Hypothalamus (tissue), 51 donors: ENCODE data around the gene DDX54.

Experiments
- DNase-seq, 51 donors: peaks; one replicate each; lab custom pipeline; 2025; lab: John Stamatoyannopoulos, UW

Gene DDX54

DNA sequence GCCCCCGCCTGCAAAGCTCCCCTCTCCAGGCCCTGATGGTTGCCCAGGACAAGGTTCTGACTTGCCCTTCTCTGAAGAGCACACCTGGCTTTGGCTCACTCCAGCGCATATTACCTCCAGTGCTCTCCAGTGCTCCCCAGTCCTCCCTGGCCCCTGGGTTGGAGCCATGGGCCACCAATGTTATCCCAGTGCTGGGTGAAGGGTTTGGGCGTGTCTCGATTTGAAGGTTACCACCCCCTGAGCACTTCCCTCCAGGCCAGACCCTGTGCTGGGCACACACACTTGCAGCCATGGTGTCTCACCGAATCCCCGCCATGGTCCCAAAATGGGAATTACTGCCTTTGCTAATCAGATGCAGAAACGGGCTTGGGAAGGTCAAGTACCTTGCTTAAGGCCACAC, 11.3 kb upstream of the DDX54 start:
- no peak for DNase-seq

DNA sequence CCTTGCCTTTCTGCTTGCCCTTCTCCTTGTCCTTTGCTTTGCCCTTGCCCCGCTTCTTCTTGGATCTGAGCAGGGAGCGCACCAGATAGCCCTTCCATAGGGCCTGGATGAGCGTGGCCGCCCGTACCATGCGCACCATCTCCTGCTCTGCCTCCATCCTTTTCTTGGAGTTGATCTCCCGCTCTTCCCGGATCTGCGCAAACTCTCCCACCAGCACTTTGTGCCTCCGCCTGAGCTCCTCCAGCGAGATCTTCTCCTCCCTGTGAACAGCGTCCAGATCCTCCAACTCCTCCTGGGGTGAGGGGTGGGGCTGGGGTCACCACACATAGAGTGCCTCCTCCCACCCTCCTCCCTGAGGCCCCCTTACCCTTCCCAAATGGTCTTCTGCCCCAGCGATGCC, 10.3 kb upstream of the DDX54 start:
- DNase-seq: no peak

DNA sequence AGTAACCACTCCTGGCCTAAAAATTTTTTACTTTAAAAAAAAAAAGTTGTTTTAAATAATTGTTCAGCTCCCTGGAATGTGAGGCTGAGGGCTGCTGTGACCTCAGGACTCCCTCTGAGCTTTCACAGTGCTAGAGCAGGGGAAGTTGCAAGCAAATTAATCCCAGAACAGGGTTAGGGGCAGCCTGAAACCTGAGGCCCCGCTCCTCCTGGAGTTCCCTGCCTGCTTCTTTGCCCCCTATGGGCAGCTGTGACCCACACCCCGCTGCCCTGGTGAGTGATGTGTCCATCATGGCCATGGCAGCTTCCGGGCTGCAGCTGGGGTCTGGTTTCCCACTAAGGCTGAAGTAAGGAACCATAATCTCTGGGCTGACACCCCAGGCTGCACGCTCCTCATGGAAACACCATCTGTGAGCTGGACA, 9.7 kb upstream of the DDX54 start:
- DNase-seq: no peak

DNA sequence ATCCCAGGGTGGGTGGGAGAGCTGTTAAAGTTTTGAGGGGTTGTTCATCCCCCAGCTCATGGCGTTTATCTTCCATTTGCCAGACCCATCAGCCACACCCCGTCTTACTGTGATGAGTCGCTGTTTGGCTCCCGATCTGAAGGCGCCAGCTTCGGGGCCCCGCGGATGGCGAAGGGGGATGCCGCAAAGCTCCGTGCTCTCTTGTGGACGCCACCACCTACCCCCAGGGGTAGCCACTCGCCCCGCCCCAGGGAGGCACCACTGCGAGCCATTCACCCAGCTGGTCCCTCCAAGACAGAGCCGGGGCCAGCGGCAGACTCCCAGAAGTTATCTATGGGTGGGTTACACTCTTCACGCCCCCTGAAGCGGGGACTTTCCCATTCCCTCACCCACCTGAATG, 5.9 kb upstream of the DDX54 start:
- DNase-seq: no peak

DNA sequence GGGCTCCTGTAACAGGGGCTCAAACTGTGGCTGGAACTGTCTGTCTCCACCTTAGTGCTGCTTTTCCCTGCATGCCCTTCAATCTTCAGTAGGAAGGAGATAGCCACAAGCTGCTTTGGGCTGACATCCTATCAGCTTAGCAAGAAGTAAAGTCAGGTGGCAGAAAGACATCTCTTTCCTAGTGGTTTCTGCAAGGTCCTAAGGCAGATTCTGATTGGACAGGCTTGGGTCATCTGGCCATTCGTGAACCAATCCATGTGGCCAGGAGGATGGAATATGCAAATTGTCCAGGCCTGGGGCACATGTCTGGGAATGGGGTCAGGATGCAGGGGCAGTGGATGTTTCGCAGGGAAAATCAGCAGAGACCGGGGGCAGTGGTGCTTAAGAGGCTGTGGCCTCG, 5.5 kb upstream of the DDX54 start:
- DNase-seq: peak in 10 of 51 donors; percentile 2 to 27 (median 10)

DNA sequence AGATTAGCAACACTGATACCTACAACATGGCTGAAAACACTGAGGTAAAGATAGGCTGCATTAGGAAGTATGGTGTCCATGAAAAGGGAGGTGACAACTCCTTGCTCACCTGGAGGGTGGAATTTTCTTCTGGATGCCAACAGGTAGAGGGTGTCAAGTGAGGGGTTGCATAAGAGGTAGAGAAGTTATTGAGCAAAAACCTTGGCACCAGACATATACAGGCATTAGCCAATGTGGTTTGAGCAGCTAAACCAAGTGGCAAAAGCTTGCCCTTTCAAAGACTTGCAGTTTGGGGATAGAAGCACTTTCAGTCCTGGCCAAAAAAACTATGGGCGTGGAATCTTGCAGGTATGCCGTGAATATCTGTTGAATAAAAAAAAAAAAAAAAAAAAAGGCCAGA, 4.1 kb upstream of the DDX54 start:
- no peak for DNase-seq

DNA sequence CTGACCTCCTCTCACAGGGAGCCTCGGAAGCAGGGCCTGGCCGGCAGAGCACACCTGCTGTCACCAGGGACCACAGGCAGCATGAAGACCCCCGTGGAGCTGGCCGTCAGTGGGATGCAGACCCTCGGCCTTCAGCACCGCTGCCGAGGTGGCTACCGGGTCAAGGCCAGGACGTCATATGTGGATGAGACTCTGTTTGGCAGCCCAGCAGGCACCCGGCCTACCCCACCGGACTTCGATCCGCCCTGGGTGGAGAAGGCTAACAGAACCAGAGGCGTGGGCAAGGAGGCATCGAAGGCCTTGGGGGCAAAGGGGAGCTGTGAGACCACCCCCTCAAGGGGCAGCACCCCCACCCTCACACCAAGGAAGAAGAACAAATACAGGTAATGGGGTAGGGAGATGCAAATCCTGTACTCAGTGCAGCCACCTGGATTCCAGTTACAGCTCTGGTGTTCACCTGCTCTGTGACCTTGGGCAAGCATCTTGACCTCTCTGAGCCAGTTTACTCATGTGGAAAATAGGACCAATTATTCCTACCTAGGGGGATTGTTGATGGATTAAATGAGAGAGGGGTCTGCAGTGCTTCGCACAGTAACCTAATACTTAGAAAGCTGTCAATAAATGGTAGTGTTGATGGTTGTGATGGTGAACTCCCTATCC, 1.5 kb upstream of the DDX54 start:
- peak in 1 of 51 donors; percentile 26 for DNase-seq

DNA sequence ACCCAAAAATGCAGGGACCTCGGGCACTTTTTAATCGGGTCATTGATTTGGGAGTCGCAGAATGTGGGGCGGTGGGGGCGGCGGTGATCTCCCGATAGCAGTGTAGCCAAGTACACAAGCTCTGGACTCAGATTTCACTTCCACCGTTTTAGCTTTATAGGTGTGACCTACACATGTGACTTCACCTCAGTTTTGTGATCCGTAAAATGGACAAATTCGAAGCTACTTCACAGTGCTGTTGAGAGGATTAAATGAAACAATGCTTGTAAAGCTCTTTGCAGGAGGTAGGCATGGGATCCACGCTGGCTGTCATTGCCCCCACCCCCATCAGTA, 721 bp upstream of the DDX54 start:
- no peak for DNase-seq

DNA sequence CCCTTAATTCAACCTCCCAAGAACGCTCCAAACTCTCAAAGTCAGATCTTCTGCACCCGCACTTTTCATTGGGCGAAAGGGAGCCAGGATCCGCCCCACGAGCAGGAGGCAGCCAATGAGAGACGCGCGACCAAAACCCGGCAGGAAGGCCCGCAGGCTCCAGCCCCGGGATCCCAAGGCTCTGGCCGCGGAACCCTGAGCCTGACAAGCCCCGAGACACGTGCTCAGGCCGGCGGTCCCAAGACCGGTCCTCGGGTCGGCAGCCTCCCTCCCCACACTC, 438 bp downstream of the DDX54 start:
- DNase-seq: peak in 50 of 51 donors; percentile 46 to 92 (median 76)

DNA sequence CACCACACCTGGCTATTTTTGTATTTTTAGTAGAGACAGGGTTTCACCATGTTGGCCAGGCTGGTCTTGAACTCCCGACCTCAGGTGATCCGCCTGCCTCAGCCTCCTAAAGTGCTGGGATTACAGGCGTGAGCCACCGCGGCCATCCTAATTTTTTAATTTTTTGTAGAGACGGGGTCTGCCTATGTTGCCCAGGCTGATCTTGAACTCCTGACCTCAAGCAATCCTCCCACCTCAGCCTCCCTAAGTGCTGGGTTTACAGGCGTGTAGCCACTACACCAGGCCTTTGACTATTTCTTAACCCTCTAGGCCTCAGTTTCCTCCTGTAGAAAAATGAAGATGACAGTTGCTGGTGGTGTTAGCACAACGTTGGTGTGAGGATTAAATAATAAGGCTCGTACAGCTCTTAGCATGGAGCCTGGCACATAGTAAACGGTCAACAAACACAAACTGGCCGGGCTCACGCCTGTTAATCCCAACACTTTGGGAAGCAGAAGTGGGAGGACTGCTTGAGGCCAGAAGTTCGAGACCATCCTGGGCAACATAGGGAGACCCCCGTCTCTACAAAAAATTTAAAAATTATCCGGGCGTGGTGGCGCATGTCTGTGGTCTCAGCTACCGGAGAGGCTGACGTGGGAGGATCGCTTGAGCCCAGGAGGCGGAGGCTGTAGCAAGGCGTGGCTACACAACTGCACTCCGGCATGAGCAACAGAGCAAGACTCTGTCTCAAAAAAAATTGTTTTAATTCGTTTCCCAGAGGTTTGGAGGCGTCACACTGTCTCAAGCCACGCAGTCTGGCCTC, 979 bp downstream of the DDX54 start:
- no peak for DNase-seq

DNA sequence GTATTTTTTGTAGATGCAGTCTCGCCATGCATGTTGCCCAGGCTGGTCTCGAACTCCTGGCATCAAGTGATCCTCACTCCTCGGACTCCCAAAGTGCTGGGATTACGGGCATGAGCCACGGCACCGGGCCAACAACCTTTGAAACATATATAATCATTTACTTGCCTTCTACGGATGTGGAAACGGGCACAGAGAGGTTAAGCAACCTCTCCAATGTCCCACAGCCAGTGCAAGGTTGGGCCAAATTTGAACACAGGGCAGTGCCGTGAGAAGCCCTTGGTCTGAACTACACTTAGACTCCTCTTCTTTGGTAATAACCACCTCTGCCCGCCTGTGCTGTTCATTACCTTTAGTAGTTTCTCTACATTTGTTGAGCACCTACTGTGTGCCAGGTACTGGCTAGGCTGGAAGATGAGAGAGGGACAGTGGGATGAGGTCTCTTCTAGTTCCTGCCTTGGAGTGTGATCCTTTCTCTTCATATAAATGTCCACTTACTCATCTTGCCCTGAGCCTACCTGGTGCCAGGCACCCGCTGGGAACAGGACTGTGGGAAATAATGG, 2.2 kb downstream of the DDX54 start:
- no peak for DNase-seq

DNA sequence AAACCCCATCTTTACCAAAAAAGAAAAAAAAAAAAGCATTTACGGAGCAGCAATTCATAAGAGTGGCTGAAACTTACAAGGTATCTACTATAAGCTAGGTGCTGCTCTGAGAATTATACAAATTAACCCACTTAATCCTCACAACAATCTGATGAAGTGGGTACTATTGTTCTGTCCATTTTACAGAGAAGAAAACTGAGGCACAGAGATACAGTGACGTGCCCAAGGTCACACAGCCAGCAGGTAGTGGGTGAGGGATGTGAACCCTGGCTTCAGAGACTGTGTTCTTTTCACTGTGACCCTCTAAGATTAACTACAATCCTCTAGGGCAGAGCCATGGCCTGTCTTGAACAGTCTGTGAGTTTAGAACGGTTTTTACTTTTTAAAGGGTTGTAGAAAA, 3.3 kb downstream of the DDX54 start:
- DNase-seq: no peak

DNA sequence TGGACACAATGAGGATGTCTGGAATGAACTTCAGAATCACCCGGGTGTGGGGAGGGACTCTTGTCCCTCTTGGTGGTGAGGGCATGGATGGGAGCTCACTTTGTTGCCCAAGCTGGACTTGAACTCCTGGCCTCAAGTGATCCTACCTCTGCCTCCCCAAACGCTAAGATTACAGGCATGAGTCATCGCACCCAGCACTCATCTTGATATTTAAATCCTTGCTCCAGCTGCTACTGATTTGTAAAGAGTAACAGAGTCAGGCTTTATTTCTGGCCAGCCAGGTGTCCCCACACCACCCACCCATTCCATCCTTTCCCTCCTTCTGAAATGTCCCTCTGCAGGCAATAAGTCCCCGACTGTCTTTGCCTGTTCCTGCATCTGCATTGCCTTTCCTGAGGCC, 4.9 kb downstream of the DDX54 start:
- DNase-seq: no peak

DNA sequence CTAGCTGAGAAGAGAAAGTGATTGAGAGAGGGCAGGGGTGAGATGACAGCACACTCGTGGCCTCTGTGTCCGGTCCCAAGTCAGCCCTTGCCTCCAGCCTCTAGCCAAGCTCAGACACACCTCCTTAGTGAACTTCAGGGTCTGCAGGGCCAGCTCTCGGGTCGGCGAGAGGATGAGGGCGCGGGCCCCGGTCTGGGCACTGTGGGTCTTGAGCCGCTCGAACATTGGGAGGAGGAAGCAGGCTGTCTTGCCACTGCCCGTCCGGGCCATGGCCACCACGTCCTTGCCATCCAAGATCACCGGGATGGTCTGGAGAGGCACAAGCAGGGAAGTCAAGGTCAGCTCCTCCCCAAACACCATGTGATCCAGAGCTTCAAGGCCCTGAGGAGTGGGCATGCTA, 6.3 kb downstream of the DDX54 start:
- DNase-seq: no peak

DNA sequence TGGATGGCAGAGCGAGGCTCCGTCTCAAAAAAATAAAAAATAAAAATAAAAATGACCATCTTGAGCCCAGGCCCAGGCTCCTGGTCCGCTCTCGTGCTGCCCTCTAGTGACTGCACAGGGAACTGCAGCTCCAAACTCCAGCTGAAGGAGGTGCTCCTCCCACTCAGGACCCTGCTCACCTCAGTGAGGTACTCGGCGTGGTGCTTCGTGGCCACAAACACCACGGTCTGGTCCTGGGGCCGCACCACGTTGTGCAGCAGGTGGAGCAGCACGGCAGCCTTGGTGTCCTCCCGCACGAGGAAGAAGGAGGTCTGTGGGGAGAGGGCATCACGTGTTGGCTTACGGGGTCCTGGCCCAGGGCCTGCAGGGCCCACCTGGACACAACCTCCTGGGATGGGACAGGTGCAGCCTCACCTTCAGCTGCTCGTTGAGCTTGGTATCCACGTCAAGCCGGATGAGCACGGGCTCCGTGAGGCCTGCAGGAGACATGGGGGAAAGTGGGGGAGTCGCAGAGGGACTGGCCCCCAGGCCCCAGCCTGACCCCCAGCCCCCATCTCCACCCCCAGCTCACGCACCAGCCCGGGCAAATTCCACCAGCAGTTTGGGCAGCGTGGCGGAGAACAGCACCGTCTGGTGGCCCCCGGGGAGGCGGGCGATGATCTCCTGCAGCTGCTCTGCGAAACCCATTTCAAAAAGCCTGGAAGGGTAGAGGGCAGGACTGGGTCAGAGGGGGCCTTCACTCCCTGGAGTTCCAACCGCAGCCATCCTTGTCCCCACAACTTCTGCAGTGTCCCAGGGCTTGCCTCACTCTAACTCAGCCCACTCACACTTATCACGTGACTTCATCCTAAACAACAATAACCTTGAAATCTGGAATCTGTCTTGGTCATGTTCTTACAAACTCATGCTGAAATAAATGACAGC, 10.6 kb downstream of the DDX54 start:
- peak in 47 of 51 donors; percentile 6 to 85 (median 53) for DNase-seq

DNA sequence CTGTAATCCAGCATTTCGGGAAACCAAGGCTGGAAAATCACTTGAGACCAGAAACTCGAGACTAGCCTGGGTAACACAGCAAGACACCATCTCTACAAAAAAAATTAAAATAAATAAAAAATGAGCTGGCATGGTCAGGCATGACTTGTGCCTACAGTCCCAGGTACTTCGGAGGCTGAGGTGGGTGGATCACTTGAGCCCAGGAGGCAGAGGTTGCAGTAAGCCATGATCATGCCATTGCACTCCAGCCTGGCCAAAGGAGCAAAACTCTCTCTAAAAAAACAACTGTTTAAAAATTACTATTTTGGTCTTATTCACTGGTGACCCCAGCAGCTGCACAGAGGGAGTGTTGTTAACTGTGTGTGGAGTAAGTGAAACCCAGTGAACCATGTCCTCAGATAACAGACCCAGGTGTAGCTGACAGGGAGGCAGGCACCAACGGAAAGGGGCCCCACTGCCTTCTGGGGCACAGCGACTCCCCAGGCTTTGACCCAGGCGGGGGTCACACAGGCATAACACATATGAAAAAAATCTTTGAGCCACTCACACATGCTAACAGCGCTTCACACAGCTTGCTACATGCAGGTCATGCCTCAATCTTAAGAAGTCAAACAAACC, 12.1 kb downstream of the DDX54 start:
- no peak for DNase-seq

DNA sequence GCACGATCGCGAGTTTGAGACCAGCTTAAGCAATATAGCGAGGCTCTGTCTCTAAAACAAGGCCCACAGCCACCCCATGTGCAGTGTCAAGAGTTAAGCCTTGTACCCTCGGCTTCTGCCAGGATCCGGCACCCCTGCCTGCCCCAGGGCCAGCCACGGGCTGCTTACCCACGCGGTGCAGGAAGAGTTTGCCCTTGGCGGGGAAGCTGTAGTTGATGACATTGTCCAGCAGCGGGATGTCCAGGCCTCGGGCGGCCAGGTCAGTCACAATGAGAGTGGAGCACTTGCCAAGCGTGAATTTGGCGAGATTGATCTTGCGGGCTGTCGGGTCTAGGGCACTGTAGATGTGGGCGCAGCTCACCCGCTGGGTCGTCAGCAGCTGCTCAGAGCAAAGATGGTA, 13.1 kb downstream of the DDX54 start:
- no peak for DNase-seq

DNA sequence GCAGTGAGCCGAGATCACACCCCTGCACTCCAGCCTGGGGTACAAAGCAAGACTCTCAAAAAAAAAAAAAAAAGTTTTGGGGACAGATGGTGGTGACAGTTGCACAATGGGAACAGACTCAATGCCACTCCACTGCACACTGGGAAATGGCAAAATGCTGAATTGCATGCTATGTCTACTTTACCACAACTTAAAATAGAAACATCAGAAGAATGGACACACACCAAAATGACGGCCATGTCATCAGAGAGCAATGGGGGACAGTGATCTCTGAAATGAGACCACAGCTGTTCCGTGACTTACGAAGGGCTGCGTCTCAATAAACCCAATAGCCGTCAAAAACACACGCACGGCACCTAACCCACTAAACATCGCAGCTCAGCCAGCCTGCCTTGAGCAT, 13.7 kb downstream of the DDX54 start:
- DNase-seq: no peak

DNA sequence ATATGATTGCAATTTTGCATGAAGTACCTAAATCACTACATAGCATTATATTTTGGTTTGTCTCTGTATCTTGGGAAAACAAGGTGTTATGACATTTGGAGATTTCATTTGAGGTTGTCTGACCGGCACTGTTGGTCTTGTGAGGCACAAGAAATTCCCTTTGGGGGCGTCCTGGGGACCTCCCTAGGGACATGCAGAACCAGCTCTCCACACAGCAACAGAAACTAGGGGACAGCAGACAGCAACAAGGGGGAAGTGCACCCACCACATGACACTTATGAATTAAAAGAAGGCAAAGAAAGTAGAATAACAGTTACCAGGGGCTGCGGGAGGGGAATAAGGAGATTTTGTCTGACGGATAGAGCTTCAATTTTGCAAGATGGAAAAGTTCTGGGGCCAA, 14.4 kb downstream of the DDX54 start:
- no peak for DNase-seq

DNA sequence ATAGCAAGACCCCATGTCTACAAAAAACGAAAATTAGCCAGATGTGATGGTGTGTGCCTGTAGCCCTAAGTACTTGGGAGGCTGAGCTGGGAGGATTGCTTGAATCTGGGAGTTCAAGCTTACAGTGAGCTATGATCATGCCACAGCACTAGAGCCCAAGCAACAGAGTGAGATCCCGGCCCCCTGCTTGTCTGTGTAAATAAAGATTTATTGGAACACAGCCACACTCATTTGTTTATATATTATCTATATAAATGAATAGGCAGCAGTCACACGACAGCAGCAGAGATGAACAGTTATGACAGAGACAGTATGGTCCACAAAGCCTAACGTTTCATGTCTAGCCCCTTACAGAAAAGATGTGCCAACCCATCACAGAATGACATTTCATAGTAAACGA, 14.8 kb downstream of the DDX54 start:
- no peak for DNase-seq

DNA sequence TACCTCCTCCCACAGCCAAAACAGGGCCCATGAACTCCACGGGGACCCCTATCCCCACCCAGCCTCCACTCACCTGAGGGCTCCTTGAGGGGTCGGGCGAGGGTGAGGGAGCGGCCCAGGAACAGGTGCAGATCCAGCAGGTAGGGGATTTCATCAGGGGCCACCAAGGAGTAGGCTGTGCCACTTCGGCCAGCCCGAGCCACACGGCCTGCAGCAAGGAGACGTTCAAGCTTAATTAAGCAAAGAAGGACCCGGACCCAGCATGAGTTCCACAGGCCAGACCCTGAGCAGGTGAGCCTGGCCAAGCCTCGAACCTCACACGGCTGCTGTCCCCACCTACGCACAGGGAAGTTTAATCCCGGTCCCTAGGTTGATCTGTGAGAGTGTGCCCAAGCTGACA, 15.6 kb downstream of the DDX54 start:
- no peak for DNase-seq
